Osteocyte (in vitro differentiated cells): ENCODE data around the gene FBXW9. TPM values are rescaled to one million over a fixed set of nuclear protein-coding genes. Genes with fewer than 3 reads are reported as not detected.

Source experiments
- DNase-seq: peaks from one replicate; pipeline ENCODE4 v3.0.0; 2021; ENCODE audit warnings: mixed read lengths; ENCODE audit not compliant: unreplicated experiment; ENCODE audit errors: extremely low spot score
- H3K27ac Mint-ChIP-seq: one replicate; pipeline ENCODE4 v1.8.0; 2021; ENCODE audit warnings: mild to moderate bottlenecking, mixed read lengths; ENCODE audit not compliant: unreplicated experiment
- H3K27me3 Mint-ChIP-seq: one replicate; pipeline ENCODE4 v1.8.0; 2021; ENCODE audit warnings: mixed read lengths; ENCODE audit not compliant: unreplicated experiment
- H3K36me3 Mint-ChIP-seq: one replicate; pipeline ENCODE4 v1.8.0; 2021; ENCODE audit warnings: mixed read lengths; ENCODE audit not compliant: unreplicated experiment
- H3K4me1 Mint-ChIP-seq: one replicate; pipeline ENCODE4 v1.8.0; 2021; ENCODE audit warnings: mixed read lengths; ENCODE audit not compliant: unreplicated experiment
- H3K4me3 Mint-ChIP-seq: one replicate; pipeline ENCODE4 v1.8.0; 2021; ENCODE audit warnings: mild to moderate bottlenecking, moderate library complexity, mixed read lengths; ENCODE audit not compliant: unreplicated experiment
- H3K9me3 Mint-ChIP-seq: one replicate; pipeline ENCODE4 v1.8.0; 2021; ENCODE audit warnings: mixed read lengths; ENCODE audit not compliant: unreplicated experiment
- CTCF ChIP-seq: fragments of 200-600 bp; sonication (generic); IDR thresholded peaks from 2 replicates; pipeline ENCODE4 v1.5.0; 2021; ENCODE audit warnings: antibody characterized with exemption, mild to moderate bottlenecking, moderate library complexity
- total RNA-seq: library from RNA; stranded (reverse); gene quantifications from 2 replicates; pipeline ENCODE4 v1.2.1, GENCODE V29; 2021

The FBXW9 gene
- total RNA-seq, 1 donor from 2014 or later: 10.9 TPM

GRCh38 chr19:12639901-12640613 is 56.4 kb downstream of the FBXW9 start:
- peak overlapping the region; percentile 41 for H3K27ac Mint-ChIP-seq
- TF ChIP-seq CTCF: peak; percentile 78
- H3K9me3 Mint-ChIP-seq: no peaks in the 10 kb centered on the region
- H3K27me3 Mint-ChIP-seq: no peaks in the 10 kb centered on the region
- H3K36me3 Mint-ChIP-seq: peaks cover 1% of the 10 kb centered on the region
- peak; percentile 92 for DNase-seq
- H3K4me3 Mint-ChIP-seq: peak overlapping the region; percentile 44
- peaks cover 6% of the 10 kb centered on the region for H3K4me1 Mint-ChIP-seq

Other genes with a start within 250 kb of the FBXW9 start
- gene ZNF709, start 211.8 kb downstream of the FBXW9 start, total RNA-seq: 3.4 and 3.9 TPM in 2 replicates
- 10.7 and 12.9 TPM in 2 replicates for gene ZNF564, start 145.1 kb downstream of the FBXW9 start, total RNA-seq
- gene ZNF490, start 85.8 kb downstream of the FBXW9 start, total RNA-seq: 9.2 TPM in 2 replicates
- 25.0 and 26.1 TPM in 2 replicates for gene ZNF791, start 85.7 kb downstream of the FBXW9 start, total RNA-seq
- gene MAN2B1, start 29.9 kb downstream of the FBXW9 start, total RNA-seq: 116 and 120 TPM in 2 replicates
- 11.4 and 12.4 TPM in 2 replicates for gene WDR83, start 29.8 kb downstream of the FBXW9 start, total RNA-seq
- gene DHPS, start 14.8 kb downstream of the FBXW9 start, total RNA-seq: 64.3 and 68.4 TPM in 2 replicates
- not detected in 2 replicates for gene GNG14, start 8.6 kb downstream of the FBXW9 start, total RNA-seq
- gene TNPO2, start 27.3 kb upstream of the FBXW9 start, total RNA-seq: 79.0 and 93.3 TPM in 2 replicates
- 151 and 160 TPM in 2 replicates for gene TRIR, start 38.1 kb upstream of the FBXW9 start, total RNA-seq
- 72.1 and 77.0 TPM in 2 replicates for gene GET3, start 40.9 kb upstream of the FBXW9 start, total RNA-seq
- gene BEST2, start 55.2 kb upstream of the FBXW9 start, total RNA-seq: not detected in 2 replicates
- 24.6 and 26.8 TPM in 2 replicates for gene HOOK2, start 78.9 kb upstream of the FBXW9 start, total RNA-seq
- 141 and 158 TPM in 2 replicates for gene JUNB, start 94.9 kb upstream of the FBXW9 start, total RNA-seq
- gene PRDX2, start 105.2 kb upstream of the FBXW9 start, total RNA-seq: 235 TPM in 2 replicates
- 8.2 and 8.4 TPM in 2 replicates for gene THSD8, start 105.4 kb upstream of the FBXW9 start, total RNA-seq
- gene RNASEH2A, start 110.0 kb upstream of the FBXW9 start, total RNA-seq: 7.6 and 10.0 TPM in 2 replicates
- gene RTBDN, start 137.9 kb upstream of the FBXW9 start, total RNA-seq: not detected in 2 replicates
- 0.32 TPM in 1 of 2 replicates, not detected in the other for gene MAST1, start 141.9 kb upstream of the FBXW9 start, total RNA-seq
- 47.3 and 57.0 TPM in 2 replicates for gene DNASE2, start 184.8 kb upstream of the FBXW9 start, total RNA-seq
- gene KLF1, start 190.6 kb upstream of the FBXW9 start, total RNA-seq: not detected in 2 replicates
- 23.1 and 23.8 TPM in 2 replicates for gene GCDH, start 194.5 kb upstream of the FBXW9 start, total RNA-seq
- not detected in 2 replicates for gene SYCE2, start 222.7 kb upstream of the FBXW9 start, total RNA-seq
- 55.6 and 60.3 TPM in 2 replicates for gene FARSA, start 237.1 kb upstream of the FBXW9 start, total RNA-seq
- gene CALR, start 242.0 kb upstream of the FBXW9 start, total RNA-seq: 1,241 and 1,304 TPM in 2 replicates
- 81.4 and 83.1 TPM in 2 replicates for gene RAD23A, start 249.2 kb upstream of the FBXW9 start, total RNA-seq